ENCODE measurements around the gene SPACA7. TPM values are rescaled to one million over a fixed set of nuclear protein-coding genes. Genes with fewer than 3 reads are reported as not detected.

The SPACA7 gene
- total and polyA plus RNA-seq, 11 donors = not detected

DNA sequence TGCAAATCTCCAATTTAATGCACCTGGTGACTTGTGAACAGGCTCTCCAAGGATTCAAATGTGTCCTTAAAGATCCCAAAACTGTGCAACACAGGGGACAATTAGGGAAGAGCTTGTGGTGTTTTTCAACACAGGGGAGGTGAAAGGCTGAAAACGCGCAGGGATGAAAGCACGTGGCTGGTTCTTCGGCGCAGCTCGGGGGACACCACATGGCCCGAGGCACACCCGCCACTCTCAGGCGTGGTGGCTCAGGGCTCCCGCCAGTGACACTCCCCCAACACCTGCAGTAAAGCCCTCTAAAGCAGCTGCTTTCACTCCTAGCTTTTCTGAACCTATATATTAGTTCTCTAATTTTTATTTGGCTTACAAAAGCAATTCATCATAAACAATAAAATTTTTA, 91.9 kb downstream of the SPACA7 start:
- intact Hi-C loops (cut with DNase I) = no loop called here
- H3K27me3 ChIP-seq = peaks cover 0 to 5% (median 0%) of the 10 kb centered on the region in 9 donors
- no peak overlapping the region for H3K4me3 ChIP-seq
- peaks cover 0 to 11% (median 0%) of the 10 kb centered on the region in 12 donors for H3K9me3 ChIP-seq
- H3K27ac ChIP-seq = no peak overlapping the region
- no peak for DNase-seq
- no peak for TF ChIP-seq POLR2A (IDR thresholded peaks at IDR 0.05)
- TF ChIP-seq, protein P1, sequence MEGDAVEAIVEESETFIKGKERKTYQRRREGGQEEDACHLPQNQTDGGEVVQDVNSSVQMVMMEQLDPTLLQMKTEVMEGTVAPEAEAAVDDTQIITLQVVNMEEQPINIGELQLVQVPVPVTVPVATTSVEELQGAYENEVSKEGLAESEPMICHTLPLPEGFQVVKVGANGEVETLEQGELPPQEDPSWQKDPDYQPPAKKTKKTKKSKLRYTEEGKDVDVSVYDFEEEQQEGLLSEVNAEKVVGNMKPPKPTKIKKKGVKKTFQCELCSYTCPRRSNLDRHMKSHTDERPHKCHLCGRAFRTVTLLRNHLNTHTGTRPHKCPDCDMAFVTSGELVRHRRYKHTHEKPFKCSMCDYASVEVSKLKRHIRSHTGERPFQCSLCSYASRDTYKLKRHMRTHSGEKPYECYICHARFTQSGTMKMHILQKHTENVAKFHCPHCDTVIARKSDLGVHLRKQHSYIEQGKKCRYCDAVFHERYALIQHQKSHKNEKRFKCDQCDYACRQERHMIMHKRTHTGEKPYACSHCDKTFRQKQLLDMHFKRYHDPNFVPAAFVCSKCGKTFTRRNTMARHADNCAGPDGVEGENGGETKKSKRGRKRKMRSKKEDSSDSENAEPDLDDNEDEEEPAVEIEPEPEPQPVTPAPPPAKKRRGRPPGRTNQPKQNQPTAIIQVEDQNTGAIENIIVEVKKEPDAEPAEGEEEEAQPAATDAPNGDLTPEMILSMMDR (IDR thresholded peaks at IDR 0.05) = no peak
- no peaks in the 10 kb centered on the region for H3K4me1 ChIP-seq
- no peak for ATAC-seq
- no peaks in the 10 kb centered on the region for H3K36me3 ChIP-seq
- 89 to 92% (median 91%) methylated on average over 10 of the region's 10 CpGs for WGBS, 4 donors

DNA sequence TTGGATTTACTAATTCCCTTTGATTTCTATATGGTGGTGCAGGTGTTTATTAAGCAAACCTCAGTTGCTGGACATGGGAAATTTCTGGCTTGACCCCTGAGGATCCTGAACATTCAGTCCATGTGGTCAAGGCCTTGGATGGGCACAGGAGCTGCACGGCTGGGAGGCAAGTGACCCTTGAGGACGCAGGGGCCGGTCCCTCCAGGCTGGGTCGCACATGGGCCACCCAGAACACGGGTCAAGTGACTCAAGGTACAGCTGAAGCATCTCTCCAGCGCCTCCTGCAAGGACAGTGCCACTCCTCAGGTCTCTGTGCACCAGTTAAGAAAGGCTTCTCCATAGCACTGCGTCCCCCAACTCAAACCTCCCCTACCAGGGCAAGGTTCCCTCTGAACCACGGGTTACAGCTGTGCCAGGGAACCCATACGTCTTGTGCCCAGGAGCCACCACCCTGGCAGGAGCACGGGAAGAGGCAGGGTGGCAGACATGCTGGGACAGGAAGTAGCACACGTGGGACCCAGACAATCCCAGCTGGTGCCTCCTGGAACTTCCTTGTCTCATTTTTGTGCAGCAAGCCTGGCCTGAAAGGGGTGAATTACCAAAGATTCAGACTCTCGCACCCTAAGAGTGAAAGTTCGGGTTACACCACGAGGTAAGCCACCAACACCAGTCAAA, 93.1 kb downstream of the SPACA7 start:
- ATAC-seq (no peak), DNase-seq (peak in 1 of 5 donors; percentile 37)
- Histone ChIP-seq H3K36me3 (no peaks in the 10 kb centered on the region), H3K4me3 (no peak overlapping the region), H3K9me3 (peaks cover 0 to 11% (median 0%) of the 10 kb centered on the region in 12 donors), H3K27me3 (no peaks in the 10 kb centered on the region), H3K4me1 (no peaks in the 10 kb centered on the region), H3K27ac (no peak overlapping the region)
- WGBS, 4 donors = 76 to 87% (median 83%) methylated on average over 12 to 14 of the region's 14 CpGs
- intact Hi-C loops (cut with DNase I) = no loop called here
- no peak for TF ChIP-seq POLR2A (IDR thresholded peaks at IDR 0.05)
- TF ChIP-seq, protein P1 (IDR thresholded peaks at IDR 0.05) = no peak

GRCh38 chr13:112473818-112474217, 97.7 kb downstream of the SPACA7 start:
- Histone ChIP-seq H3K4me3 (no peak overlapping the region), H3K4me1 (no peaks in the 10 kb centered on the region), H3K9me3 (peaks cover 0 to 11% (median 0%) of the 10 kb centered on the region in 12 donors), H3K27me3 (no peaks in the 10 kb centered on the region), H3K27ac (no peak overlapping the region), H3K36me3 (no peaks in the 10 kb centered on the region)
- 81 to 92% (median 90%) methylated on average over 5 of the region's 5 CpGs for WGBS, 4 donors
- ATAC-seq = no peak
- no peak for DNase-seq
- intact Hi-C loops (cut with DNase I) = no loop called here
- no peak for TF ChIP-seq POLR2A (IDR thresholded peaks at IDR 0.05)
- TF ChIP-seq, protein P1 (IDR thresholded peaks at IDR 0.05) = no peak

- Histone ChIP-seq H3K4me3 (no peak overlapping the region), H3K36me3 (no peaks in the 10 kb centered on the region), H3K4me1 (no peaks in the 10 kb centered on the region), H3K9me3 (peaks cover 0 to 12% (median 0%) of the 10 kb centered on the region in 12 donors), H3K27ac (no peak overlapping the region), H3K27me3 (no peaks in the 10 kb centered on the region)
- no peak for DNase-seq
- TF ChIP-seq POLR2A (IDR thresholded peaks at IDR 0.05) = no peak
- TF ChIP-seq, protein P1 (IDR thresholded peaks at IDR 0.05) = no peak
- 78 to 82% (median 81%) methylated on average over 8 of the region's 8 CpGs for WGBS, 4 donors
- intact Hi-C loops (cut with DNase I) = no loop called here
- no peak for ATAC-seq
These were observed 98.7 kb downstream of the SPACA7 start for GRCh38 chr13:112474869-112475268.
